NCI-H460 (cell line): Measurements from ENCODE around the gene MRPL38. TPM values are rescaled to one million over a fixed set of nuclear protein-coding genes. Genes with fewer than 3 reads are reported as not detected.
A peak's percentile ranks its signal among the peaks of the same experiment; 100 is the strongest.
"Not testable (repeated sequence)": the region's sequence is repeated elsewhere in the genome, so short reads cannot be mapped to it uniquely, and the experiment has no call there.

ENCODE experiments used
- DNase-seq: peaks from one replicate; pipeline ENCODE4 v3.0.0-alpha.2; 2016; ENCODE audit warnings: low read depth; ENCODE audit errors: extremely low read depth
- total RNA-seq: library from RNA; depleted of rRNA; stranded (reverse); fragments of >200 nt; shearing (Covaris generic); gene quantifications from 2 replicates; pipeline ENCODE4 v1.2.3, GENCODE V29; 2014

Gene MRPL38
- total RNA-seq, 1 experiment from 2014 or later = 42.6 TPM

- DNase-seq = peak; percentile 69
Measured at GRCh38 chr17:75877752-75878173, 26.9 kb downstream of the MRPL38 start.

DNA sequence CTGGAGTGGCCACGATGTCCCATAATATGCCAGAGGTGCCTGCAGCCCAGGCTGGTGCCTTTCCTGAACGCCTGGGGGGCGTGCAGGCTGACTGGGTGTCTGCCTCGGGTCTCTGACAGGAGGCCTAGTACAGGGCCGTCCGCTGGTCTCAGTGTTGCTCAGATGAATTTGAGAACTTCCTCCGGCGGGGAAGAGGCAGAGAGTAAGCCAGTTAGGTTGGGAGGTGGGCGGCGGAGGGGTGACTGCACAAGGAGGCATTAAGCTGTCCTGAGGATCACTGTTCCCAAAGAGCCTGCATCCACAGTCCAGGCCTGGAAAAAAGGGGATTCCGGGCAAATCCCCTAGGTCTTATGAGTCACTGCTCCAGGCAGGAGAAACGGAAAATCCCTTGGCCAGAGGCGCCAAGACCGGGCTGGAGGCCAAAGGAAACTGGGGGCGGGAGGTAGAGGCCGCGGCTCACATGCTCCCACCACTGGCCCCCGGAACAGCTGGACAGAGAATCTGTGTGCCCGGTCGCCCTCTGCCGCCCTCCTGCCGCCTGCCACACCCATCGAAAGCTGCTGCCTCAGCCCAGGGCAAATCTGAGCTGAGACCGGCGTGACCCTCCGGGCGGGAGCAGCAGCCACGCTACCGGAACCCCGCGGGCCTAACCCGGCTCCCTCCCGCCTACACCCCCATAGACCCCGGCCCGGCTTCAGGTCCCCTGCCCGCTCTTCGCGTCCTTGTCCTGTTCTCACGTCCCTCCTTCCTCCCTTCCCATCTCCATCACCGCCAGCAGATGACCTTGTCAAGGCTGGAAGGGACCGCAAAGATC, 27.5 kb downstream of the MRPL38 start:
- DNase-seq = peak; percentile 85

DNA sequence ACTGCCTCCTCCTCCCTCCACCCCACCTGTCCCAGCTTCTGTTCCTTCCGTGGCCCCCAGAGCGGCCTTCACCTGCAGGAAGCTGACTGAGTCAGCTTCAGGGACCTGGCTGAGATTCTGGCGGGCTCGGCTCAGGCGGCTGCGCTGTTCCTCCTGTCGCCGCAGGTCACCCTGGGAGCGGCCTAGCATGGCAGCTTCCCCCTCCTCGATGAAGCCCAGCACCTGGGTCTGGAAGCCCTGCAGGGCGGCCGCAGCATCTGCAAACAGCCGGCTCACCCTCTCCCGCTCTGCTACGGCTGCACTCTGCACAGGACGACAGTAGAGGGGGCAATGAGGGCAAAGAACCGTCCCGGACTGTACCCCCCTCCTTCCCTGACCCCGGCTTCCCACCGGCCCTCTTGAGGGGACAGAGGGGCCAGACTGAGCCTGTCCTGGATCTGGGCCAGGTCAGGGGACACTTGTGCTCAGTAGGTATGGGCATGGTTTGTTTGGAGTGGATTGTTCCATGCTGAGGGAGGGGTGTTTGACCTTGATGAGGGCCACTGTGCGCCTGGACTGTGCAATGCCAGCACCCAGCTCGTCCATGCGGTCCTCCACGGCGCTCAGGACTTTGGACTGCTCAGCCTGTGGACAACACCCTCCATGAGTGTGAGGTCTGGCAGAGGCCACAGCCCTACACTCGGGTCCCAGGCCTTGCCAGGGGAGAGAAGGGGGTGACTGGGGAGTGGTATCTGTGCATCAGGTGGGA, 28.3 kb downstream of the MRPL38 start:
- no peak for DNase-seq

GRCh38 chr17:75875940-75876189, 28.8 kb downstream of the MRPL38 start:
- peak; percentile 53 for DNase-seq

DNA sequence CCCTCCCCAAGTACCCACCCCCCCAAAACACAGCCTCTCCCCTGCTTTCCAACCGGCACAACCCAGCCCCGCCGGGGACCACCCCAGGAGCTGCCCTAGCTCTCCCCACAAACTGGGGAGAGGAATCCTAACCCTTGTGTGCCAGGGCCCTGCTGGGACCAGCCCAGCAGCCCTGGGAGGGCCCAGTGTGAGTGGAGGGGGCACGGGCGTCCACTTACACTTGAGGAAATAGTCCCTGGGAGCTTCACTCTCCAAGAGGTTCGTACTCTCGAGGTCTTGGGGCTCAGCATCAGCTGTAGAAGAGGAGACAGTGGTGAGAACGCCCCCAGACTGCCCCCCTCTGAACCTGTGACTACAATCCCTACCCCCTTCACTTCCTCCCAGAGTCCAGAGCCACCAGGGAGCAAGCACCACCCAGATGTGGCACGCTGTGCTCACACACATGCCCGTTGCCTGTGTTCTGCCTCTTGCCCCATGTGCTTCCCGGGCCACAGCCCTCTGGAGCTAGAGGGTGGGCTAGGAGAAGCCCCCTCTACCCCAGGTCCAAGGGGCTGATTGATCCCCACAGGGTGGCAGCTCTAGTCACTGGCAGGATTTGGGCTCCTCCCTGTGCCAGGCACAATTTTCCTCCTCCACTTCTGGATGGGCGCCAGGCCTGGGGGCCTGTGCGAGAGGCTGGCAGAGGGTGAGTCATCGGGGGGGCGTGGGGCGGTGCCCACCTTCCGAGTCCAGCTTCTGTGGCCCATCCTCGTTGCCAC, 29.3 kb downstream of the MRPL38 start:
- no peak for DNase-seq

DNA sequence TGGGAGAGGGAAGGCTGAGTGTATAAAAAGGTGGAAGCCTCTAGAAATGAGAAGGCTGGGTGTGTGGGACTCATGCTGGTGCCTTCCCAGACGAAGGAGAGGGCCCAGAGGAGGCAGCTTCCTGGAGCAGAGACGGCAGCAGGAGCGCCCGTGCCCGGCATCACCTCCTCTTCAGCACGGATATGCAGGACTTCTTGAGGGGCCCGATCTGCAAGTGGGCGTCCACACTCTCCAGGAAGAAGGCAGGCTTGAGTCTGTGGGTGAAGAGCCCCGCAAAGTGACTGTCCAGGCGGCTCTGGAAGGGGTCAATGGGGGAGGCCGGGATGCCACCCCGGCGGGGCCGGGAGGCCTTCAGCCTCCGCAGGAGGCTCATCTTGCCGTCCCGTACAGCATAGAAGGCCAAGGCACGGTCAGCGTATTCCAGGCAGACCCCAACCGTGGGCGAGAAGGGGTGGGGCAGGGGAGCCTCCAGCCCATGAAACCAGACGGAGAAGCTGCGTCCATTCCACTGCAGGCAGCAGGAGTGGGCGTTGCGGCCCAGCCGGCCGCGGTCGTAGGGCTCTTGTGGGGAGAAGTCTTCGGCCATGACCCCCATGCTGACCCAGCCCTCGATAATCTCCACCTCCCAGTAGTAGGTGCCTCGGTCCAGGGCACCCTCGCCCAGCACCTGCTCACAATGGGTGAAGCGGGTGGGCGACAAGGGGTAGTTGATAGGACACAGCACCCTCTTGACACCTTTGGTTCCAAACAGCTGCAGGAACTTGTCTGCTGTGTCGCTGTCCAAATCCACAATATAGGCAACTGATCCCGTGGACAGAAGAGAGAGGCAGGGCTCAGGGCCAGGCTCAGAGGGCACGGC, 30.1 kb downstream of the MRPL38 start:
- no peak for DNase-seq

DNA sequence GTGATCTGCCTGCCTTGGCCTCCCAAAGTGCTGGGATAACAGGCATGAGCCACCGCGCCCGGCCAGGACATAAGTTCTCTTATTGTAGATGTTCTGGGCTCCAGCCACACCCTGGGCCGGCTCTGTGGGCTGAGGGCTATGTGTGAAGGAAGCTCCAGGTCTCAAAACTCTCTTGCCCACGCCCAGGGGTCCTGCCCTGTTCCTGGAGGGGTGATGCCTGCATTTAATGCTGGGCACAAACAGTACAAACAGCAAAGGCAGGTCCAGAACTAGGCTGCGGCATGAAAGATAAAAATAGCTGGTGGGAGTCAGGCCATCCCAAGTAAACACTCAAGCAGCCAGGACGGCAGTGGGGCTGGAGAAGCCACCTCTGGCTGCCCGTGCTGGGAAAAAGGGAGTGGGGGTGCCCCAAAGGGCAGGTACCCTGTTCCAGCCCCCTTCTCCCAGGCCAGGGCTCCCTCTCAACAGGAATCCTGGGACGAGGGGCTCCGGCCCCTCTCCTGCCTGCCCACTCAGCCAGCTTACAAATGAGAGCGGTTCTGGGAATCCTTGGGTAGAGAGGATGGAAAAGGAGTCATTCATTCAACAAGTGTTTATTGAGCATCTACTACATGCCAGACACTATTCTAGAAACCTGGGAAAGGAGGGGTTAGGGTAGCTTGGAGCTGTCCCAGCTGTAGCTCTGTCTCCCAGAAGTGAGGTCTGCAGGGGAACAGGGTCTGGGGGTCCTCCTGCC, 30.9 kb downstream of the MRPL38 start:
- no peak for DNase-seq

DNA sequence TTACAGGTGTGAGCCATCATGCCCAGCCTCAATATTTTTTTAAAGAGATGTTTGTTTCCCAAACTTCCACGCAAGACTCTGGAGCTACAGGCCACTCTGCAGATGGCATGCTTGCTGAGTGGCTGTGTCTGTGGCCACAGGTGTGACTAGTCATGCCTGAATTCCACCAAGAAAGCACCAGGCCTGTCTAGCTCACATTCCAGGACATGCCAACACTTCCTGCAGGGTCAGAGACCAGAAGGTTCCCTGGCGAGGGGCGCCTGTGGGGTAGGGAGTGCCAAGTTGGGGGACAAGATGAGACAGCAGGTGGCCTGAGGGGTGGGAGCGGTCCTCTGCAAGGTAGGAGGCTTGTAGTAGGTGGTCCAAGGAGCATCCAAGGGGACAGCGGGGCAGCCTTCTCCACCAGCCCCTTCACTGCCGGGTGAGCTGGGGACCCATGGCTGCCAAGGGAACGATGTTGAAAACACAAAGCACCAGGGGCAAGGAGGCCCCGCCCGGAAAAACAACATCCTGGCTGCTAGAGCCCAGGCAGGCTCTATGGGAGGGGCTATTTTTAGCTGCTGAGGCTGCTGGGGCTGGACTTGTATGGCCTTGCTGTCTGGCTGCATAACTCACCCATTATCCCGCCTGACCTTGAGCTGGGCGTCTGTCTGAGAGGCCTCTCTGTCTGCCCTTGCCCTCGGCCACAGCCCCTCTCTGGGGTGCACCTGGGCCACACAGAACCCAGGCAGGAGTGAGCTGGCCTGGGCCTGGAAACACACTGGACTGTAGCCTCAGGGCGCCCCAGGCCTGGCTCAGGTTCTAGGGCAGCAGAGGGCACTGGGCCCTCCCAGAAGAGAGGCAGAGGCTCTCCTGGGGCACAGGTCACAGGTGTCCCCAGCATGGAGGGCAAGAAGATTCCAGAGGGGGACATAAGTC, 32.0 kb downstream of the MRPL38 start:
- peak; percentile 84 for DNase-seq

DNA sequence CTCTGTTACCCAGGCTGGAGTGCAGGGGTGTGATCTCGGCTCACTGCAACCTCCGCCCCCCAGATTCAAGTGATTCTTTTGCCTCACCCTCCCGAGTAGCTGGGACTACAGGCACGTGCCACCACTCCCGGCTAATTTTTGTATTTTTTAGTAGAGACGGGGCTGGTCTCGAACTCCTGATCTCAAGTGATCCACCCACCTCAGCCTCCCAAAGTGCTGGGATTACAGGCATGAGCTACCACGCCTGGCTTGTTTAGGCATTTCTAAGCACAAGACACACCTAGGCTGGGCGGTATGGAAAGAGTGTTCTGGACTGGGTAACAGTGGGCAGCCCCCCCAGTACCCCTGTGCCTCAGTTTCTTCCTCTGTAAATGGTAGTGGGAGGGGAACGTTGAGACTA, 34.5 kb downstream of the MRPL38 start:
- not testable (repeated sequence) for DNase-seq

DNA sequence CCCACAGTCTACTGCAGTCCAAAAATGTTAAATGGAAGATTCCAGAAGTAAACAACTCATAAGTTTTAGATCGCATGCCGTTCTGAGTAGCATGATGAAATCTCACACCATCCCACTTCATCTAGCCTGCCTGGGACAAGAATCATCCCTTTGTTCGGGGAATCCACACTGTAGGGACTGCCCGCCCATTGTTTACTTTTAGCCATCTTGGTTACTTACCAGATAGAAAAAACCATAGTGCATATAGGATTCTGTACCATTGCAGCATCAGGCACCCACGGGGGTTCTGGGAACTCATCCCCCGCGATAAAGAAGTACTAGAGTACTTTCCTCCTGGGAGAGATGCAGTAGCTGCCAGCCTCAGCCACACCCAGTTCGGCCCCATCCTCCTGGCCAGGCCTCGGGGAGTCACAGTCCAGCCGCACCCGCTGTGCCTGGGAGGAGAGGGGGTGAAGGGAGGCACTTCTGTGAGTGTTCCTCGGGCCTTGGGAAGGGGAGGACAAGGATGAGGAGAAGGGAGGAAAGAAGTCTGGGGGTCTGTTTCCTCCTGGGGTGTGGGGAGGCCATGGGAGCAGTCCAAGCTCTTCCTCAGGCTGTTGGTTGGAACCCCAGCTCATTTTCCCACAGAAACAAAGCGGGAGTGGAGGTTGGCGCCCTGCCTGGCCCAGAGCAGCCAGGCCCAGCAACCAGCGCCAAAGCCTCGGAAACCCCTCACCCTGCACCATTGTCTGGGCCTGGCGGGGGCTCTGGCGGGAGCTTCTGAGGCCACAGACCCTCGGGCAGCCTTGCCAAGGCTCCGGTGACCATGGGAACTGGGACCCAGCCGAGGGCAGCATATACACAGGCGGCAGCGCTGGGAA, 35.2 kb downstream of the MRPL38 start:
- peak; percentile 84 for DNase-seq

- DNase-seq = not testable (repeated sequence)
Measured at GRCh38 chr17:75868730-75869281, 35.9 kb downstream of the MRPL38 start.

GRCh38 chr17:75865404-75866188, 39.1 kb downstream of the MRPL38 start:
- not testable (repeated sequence) for DNase-seq

DNA sequence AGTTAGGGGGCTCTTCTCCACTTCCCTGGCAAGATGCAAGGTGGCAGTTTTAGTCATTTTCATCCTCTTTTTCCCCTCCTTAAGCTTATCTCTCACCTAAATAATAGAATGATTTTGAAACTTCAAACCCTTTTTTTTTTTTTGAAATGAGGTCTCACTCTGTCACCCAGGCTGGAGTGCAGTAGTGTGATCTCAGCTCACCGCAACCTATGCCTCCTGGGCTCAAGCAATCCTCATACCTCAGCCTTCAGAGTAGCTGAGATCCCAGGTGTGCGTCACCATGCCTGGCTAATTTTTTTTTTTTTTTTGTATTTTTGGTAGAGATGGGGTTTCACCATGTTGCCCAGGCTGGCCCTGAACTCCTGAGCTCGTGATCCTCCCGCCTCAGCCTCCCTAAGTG, 39.8 kb downstream of the MRPL38 start:
- not testable (repeated sequence) for DNase-seq

DNA sequence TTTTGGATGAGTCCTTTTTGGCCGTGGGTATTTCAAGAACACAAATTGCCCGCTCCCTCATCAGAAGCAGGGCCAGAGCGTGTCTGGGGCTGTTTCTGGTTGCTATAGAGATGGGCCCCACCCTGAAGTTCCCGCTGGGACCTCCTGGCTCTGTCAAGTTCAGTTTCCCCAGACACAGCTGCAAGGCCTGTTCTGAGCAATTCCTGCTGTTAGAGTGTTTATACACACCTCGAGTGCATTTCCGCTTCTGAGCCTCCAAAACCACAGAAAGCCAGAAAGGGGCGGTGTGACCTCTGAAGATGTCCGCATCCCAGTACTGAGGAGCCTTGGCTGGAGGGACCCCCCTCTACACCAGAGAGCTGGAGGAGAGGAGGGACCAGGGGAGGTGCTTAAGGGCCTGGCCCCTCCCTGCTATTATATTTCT, 40.2 kb downstream of the MRPL38 start:
- DNase-seq = no peak

GRCh38 chr17:75861927-75862317, 42.8 kb downstream of the MRPL38 start:
- DNase-seq = no peak

DNA sequence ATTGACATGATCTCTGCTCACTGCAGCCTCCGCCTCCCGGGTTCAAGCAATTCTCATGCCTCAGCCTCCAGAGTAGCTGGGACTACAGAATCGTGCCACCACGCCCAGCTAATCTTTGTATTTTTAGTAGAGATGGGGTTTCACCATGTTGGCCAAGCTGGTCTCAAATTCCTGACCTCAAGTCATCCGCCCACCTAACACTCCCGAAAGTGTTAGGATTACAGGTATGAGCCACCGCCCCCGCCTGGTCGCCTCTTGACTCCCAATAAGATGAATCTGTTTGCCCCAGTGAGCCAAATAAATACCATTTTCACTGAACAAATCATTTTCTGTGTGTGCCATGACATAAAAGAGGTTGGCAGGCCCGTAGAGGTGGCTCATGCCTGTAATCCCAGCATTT, 45.3 kb downstream of the MRPL38 start:
- DNase-seq = not testable (repeated sequence)
